HG03575 (cell line): ENCODE data around the gene LRRC71.

Experiments used
- ATAC-seq: cut with Tn5 transposase; IDR thresholded peaks from one replicate; pipeline ENCODE4 v1.9.1; 2021; ENCODE audit not compliant: unreplicated experiment, insufficient number of reproducible peaks, low FRiP score; ENCODE audit errors: extremely low read depth

The LRRC71 gene

GRCh38 chr1:156889802-156890580, 30.4 kb upstream of the LRRC71 start:
- no peak for ATAC-seq

DNA sequence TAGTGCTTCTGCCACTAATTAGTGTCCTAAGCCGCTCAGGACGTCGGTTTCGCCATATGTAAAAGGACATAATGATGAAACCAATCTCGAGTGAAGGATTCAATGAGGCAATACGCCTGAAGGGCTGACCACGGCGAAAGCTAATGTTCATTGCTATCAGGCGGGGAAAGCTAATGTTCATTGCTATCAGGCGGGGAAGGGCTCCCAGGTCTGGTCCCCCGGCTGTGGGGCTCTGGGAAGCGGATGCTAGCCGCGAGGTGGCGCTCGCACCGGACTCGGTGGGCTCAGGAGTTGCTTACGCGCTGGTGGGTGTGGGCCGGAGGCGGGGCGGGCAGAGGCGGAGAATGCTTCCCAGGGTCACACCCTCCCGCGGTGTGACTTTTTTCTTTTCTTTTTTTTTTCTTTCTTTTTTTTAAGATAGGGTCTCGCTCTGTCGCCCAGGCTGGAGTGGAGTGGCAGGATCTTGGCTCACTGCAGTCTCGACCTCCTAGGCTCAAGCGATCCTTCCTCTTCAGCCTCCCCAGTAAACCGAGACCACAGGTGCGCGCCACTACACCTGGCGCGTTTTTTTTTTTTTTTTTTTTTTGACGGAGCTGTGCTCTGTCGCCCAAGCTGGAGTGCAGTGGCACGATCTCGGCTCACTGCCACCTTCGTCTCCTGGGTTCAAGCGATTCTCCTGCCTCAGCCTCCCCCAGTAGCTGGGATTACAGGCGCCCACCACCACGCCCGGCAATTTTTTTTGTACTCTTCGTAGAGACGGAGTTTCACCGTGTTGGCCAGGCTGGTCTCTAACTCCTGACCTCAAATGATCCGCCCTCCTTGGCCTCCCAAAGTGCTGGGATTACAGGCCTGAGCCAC, 28.0 kb upstream of the LRRC71 start:
- ATAC-seq = no peak

GRCh38 chr1:156893048-156893953, 27.1 kb upstream of the LRRC71 start, which contains the start of gene PEAR1:
Gene PEAR1 (plus strand): TSS chr1:156893718. CDS start chr1:156903927, 10,209 bp downstream.
- no peak for ATAC-seq

GRCh38 chr1:156894001-156894400, 26.4 kb upstream of the LRRC71 start:
- ATAC-seq = no peak

DNA sequence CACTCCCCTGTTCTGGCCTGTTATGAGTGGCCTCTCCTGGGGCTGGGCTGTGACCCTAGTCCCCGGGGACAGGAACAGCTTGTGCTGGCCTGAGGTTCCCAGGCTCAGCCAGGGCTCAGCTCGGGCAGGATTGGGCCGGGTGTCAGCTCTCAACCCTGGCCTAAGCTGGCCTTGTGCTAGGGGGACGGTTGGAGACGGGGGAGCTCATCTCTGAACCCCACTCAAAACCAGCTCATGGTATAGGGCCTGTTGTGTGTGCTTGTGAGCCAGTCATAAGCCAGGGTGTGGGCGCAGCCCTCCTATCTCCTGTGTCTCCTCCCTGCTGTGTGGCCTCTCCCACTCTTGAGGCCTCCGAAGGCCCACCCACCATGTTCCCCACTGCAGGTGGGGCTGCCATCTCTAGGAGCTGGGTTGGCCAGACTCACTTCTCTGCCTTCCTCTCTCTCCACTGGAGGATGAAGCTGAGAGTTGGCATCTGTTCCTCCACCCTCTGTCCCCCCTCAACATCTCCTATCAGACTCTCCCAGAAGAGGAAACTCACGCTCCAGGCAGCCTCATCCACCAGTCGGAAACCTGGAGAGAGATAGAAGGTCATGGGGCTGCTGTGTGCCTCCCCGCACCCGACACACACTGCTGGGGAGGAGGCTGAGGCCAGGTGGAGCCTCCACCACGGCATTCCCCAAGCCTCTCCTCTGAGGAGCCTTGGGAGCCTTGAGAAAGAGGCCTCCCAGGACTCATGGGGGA, 25.5 kb upstream of the LRRC71 start:
- ATAC-seq = no peak

- no peak for ATAC-seq
These were observed 25.0 kb upstream of the LRRC71 start for GRCh38 chr1:156895455-156895812.

DNA sequence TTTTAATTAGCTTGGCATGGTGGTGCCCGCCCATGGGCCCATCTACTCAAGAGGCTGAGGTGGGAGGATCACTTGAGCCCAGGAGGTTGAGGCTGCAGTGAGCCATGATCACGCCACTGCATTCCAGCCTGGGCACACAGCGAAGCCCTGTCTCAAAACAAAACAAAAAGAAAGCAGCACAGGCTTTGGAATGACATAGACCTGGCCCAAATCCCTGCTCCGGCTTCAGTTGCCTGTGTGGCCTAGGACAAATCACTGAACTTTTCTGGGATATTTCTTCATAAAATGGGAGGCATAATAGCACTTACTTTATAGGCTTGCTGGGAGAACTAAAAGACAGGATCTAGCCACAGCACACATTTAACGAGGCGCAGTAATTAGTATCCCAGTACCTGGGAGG, 24.5 kb upstream of the LRRC71 start:
- no peak for ATAC-seq

DNA sequence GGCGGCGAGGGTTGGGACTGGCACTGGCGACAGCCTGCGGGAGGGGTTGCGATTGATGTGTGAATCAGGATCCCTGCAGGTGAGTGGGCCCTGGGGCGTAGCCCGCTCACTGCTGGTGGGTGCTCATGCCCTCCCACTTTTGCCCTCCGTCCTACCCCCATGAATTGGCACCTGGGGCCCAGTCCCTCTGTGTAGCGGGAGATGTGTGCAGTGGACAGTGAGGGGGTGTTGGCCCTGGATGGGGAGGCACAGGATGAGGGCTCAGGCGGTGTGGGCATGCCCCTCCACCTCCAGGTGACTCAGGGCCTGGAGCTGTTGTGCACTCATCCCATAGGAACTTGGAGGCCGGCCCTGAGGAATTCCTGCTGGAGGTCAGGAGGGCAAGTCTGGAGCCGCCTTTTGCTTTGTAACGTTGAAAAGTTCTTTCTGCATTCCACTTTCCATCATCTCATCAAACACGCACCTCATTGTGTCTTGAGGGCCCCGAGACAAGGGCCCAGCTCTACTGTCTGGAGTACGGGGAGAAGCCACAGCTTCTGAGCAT, 23.9 kb upstream of the LRRC71 start:
- ATAC-seq = no peak

DNA sequence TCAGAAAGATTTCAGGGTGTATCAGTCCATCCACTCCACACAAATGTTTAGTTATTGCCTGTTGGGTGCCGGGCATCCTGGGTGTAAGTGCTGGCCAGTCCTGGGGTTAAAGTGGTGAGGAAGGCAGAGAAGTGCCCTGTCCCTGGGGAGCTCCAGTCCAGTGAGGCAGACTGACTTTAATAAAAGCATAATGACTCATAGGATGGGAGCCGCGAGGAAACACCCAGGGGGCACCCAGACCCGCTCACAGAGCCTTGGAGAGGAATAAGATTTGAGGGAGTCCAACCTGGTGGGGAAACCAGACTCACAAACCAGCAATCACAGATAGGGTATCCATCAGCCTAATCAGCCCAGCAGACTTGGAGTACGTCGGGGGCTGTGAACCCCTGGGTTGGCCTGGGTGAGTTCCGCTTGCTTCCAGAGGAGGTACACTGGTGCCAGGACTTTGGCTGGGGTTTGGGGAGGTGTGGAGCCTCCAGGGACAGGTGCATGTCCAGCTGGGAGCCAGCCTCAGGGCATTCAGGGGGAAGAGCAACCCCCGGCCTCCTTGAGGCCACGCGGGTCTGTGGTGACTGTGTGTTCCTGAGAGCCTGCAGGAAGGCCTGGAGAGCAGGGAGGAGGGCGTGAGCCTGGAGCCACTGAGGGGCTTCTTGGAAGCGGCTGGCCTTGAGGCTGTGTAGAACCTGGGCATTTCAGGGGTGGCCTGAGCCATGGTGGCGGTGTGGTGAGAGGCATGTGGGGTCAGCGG, 23.2 kb upstream of the LRRC71 start:
- no peak for ATAC-seq

GRCh38 chr1:156898161-156898566, 22.3 kb upstream of the LRRC71 start:
- no peak for ATAC-seq

DNA sequence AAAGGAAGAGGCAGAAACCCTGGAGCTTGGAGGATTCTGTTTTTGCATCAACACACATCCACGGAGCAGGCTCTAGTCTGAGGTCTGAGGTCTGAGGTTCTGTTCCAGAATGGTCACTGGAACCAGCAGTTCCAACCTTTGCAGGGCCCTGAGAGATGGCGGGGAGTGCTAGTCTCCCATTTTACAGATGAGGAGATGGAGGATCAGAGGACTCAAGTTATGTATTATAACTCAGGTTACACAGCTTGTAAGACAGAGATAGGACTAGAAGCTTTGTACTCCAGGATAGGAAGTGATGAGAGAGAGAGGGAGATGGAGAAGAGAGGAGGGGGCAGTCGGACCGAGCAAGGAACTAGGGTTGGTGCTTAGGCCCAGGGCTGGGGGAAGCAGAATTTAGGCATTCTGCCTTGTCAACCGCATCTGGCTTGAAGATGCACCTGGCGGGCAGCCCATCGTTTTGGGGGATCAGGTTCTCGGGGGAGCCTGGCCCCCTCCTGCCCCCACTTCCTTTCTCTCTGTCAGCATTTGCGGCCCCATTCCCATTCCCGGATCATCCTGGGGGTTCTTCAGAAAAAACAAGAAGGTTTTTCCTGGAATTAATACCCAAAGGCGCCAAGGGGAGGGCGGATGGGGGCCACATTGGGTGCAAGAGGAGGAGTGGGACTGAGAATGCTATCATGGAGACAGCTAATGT, 21.3 kb upstream of the LRRC71 start:
- no peak for ATAC-seq

GRCh38 chr1:156899956-156900718, 20.3 kb upstream of the LRRC71 start:
- ATAC-seq = no peak

GRCh38 chr1:156900896-156901589, 19.4 kb upstream of the LRRC71 start:
- no peak for ATAC-seq

- no peak for ATAC-seq
These were observed 18.9 kb upstream of the LRRC71 start for GRCh38 chr1:156901590-156901900.

- ATAC-seq = no peak
These were observed 18.2 kb upstream of the LRRC71 start for GRCh38 chr1:156901966-156902915.
